GM18517 (cell line): ENCODE data around the gene ARID1B.

Experiments
- ATAC-seq: cut with Tn5 transposase; IDR thresholded peaks from one replicate; pipeline ENCODE4 v1.9.1; 2021; ENCODE audit warnings: mild to moderate bottlenecking, moderate library complexity; ENCODE audit not compliant: unreplicated experiment

The ARID1B gene

GRCh38 chr6:157216570-157216969, 439.4 kb downstream of the ARID1B start:
- no peak for ATAC-seq

GRCh38 chr6:157217198-157217893, 440.2 kb downstream of the ARID1B start:
- ATAC-seq: no peak

GRCh38 chr6:157217894-157218370, 440.8 kb downstream of the ARID1B start:
- no peak for ATAC-seq

- no peak for ATAC-seq
Observed at GRCh38 chr6:157218371-157219198, 441.4 kb downstream of the ARID1B start.

- ATAC-seq: no peak
Observed at GRCh38 chr6:157219201-157220200, 442.3 kb downstream of the ARID1B start.

- no peak for ATAC-seq
Observed at GRCh38 chr6:157220485-157220884, 443.3 kb downstream of the ARID1B start.

GRCh38 chr6:157221049-157221816, 444.1 kb downstream of the ARID1B start:
- ATAC-seq: no peak

- no peak for ATAC-seq
Observed at GRCh38 chr6:157221817-157222175, 444.6 kb downstream of the ARID1B start.

- no peak for ATAC-seq
Observed at GRCh38 chr6:157222201-157222981, 445.2 kb downstream of the ARID1B start.

GRCh38 chr6:157223021-157223430, 445.8 kb downstream of the ARID1B start:
- no peak for ATAC-seq

GRCh38 chr6:157223511-157223910, 446.3 kb downstream of the ARID1B start:
- ATAC-seq: no peak

GRCh38 chr6:157224178-157224950, 447.2 kb downstream of the ARID1B start:
- ATAC-seq: no peak

- no peak for ATAC-seq
Observed at GRCh38 chr6:157224951-157225574, 447.9 kb downstream of the ARID1B start.

GRCh38 chr6:157225575-157225995, 448.4 kb downstream of the ARID1B start:
- no peak for ATAC-seq

GRCh38 chr6:157226026-157226625, 448.9 kb downstream of the ARID1B start:
- no peak for ATAC-seq

GRCh38 chr6:157226761-157227160, 449.6 kb downstream of the ARID1B start:
- ATAC-seq: no peak

GRCh38 chr6:157227202-157228166, 450.3 kb downstream of the ARID1B start:
- no peak for ATAC-seq
